Measurements from ENCODE around the gene FBN1. TPM values are rescaled to one million over a fixed set of nuclear protein-coding genes. Genes with fewer than 3 reads are reported as not detected.

FBN1 gene
- total RNA-seq, 1 donor from 2014 or later, result 78.8 TPM

DNA sequence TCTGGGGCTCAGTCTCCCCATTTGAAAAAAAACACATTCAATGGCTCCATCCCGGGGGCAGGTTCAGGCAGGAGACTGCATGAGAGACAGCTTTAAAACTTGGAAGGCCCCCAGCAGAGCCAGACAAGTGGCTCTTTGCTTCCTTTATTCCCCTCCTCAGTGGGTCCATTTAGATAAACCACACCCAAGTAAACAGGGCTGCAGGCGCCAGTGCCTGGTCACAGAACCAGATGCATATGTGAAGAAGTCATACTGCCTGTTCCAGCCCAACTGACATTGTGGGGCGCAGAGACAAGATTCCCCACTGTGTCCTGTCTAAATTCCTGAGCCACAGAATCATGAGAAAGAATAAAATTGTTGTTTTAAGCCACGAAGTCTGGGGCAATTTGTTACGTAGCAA, 9.0 kb downstream of the FBN1 start:
- no peak overlapping the region for H3K9ac ChIP-seq
- H4K20me1 ChIP-seq (ENCODE audit: low read depth), result no peaks in the 10 kb centered on the region
- H3K36me3 Mint-ChIP-seq, result peaks cover 3% of the 10 kb centered on the region
- DNase-seq (ENCODE audit: low spot score), result no peak
- H3K4me3 ChIP-seq, result no peak overlapping the region
- H3K4me1 Mint-ChIP-seq, result peaks cover 3% of the 10 kb centered on the region
- no peak overlapping the region for H3K4me3 Mint-ChIP-seq
- no peaks in the 10 kb centered on the region for H3K9me3 ChIP-seq (ENCODE audit: low read depth)
- no peak overlapping the region for H3K27ac ChIP-seq
- H3K79me2 ChIP-seq (ENCODE audit: low read depth), result no peaks in the 10 kb centered on the region
- no peaks in the 10 kb centered on the region for H3F3A ChIP-seq (ENCODE audit: low read depth)
- no peaks in the 10 kb centered on the region for H3K36me3 ChIP-seq
- no peaks in the 10 kb centered on the region for H3K9me3 Mint-ChIP-seq
- TF ChIP-seq EZH2 (IDR thresholded peaks at IDR 0.05) (no peak), EZH2phosphoT487 (IDR thresholded peaks at IDR 0.05) (no peak)
- TF ChIP-seq, protein P1, sequence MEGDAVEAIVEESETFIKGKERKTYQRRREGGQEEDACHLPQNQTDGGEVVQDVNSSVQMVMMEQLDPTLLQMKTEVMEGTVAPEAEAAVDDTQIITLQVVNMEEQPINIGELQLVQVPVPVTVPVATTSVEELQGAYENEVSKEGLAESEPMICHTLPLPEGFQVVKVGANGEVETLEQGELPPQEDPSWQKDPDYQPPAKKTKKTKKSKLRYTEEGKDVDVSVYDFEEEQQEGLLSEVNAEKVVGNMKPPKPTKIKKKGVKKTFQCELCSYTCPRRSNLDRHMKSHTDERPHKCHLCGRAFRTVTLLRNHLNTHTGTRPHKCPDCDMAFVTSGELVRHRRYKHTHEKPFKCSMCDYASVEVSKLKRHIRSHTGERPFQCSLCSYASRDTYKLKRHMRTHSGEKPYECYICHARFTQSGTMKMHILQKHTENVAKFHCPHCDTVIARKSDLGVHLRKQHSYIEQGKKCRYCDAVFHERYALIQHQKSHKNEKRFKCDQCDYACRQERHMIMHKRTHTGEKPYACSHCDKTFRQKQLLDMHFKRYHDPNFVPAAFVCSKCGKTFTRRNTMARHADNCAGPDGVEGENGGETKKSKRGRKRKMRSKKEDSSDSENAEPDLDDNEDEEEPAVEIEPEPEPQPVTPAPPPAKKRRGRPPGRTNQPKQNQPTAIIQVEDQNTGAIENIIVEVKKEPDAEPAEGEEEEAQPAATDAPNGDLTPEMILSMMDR (IDR thresholded peaks at IDR 0.05), result no peak
- no peak overlapping the region for H3K4me2 ChIP-seq
- peaks cover 4% of the 10 kb centered on the region for H3K4me1 ChIP-seq
- H3K27me3 Mint-ChIP-seq (ENCODE audit: insufficient read depth, low read depth), result no peaks in the 10 kb centered on the region
- no peak overlapping the region for H3K27ac Mint-ChIP-seq
- H3K27me3 ChIP-seq, result no peaks in the 10 kb centered on the region
- H2AFZ ChIP-seq (replicated peaks), result no peak overlapping the region

DNA sequence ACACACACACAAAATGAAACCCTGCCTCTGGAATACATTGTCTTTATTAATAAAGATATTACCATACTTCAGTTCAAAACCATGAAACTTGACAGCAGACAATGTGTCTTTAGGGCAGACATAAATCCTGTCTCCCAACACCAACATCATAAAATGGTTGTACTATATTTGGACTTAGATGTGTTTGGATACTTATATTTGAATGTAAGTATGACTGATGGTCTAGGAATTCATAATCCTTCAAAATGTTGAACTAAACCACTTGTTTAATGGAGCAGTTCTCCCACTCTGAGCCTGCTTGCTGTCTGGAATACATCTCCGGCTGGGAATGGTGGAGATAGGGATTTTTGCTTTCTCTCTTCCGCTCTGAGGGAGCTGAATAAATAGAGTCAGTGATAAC, 10.6 kb downstream of the FBN1 start:
- H3K27ac Mint-ChIP-seq, result no peak overlapping the region
- Histone ChIP-seq H3K4me3 (no peak overlapping the region), H3K4me1 (peaks cover 18% of the 10 kb centered on the region), H3K27ac (no peak overlapping the region), H2AFZ (replicated peaks) (no peak overlapping the region), H4K20me1 (ENCODE audit: low read depth) (no peaks in the 10 kb centered on the region), H3F3A (ENCODE audit: low read depth) (no peaks in the 10 kb centered on the region), H3K4me2 (no peak overlapping the region), H3K9me3 (ENCODE audit: low read depth) (no peaks in the 10 kb centered on the region), H3K27me3 (no peaks in the 10 kb centered on the region), H3K9ac (no peak overlapping the region), H3K36me3 (no peaks in the 10 kb centered on the region), H3K79me2 (ENCODE audit: low read depth) (no peaks in the 10 kb centered on the region)
- H3K4me1 Mint-ChIP-seq, result peaks cover 14% of the 10 kb centered on the region
- DNase-seq (ENCODE audit: low spot score), result no peak
- H3K36me3 Mint-ChIP-seq, result no peaks in the 10 kb centered on the region
- no peak overlapping the region for H3K4me3 Mint-ChIP-seq
- no peak for TF ChIP-seq EZH2phosphoT487 (IDR thresholded peaks at IDR 0.05)
- TF ChIP-seq, protein P1 (IDR thresholded peaks at IDR 0.05), result no peak
- no peaks in the 10 kb centered on the region for H3K9me3 Mint-ChIP-seq
- no peaks in the 10 kb centered on the region for H3K27me3 Mint-ChIP-seq (ENCODE audit: insufficient read depth, low read depth)

DNA sequence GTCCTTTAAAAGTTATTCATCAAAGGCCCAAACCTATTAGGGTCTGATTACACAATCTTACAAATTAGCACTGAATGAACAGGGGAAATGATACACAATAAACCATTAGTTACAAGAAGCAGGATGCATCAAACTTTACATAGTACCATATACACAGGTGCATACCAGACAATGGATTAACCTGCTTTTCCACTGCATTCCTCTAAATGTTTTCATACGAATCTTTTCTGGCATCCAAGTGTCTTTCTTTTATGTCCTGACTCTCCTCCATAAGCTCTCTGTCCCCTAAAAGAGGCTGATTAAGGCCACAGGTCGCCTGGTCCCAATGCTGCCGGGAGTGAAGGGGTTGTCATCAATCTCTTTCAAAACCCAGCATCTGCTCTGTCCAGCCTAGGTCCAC, 11.4 kb downstream of the FBN1 start:
- H3K4me1 ChIP-seq, result peaks cover 18% of the 10 kb centered on the region
- no peak for DNase-seq (ENCODE audit: low spot score)
- H3K27me3 ChIP-seq, result no peaks in the 10 kb centered on the region
- H3K36me3 ChIP-seq, result no peaks in the 10 kb centered on the region
- TF ChIP-seq EZH2 (IDR thresholded peaks at IDR 0.05) (no peak), EZH2phosphoT487 (IDR thresholded peaks at IDR 0.05) (no peak)
- TF ChIP-seq, protein P1 (IDR thresholded peaks at IDR 0.05), result no peak
- no peaks in the 10 kb centered on the region for H3F3A ChIP-seq (ENCODE audit: low read depth)
- Mint-ChIP-seq H3K9me3 (no peaks in the 10 kb centered on the region), H3K27me3 (ENCODE audit: insufficient read depth, low read depth) (no peaks in the 10 kb centered on the region), H3K4me3 (no peak overlapping the region), H3K4me1 (peaks cover 14% of the 10 kb centered on the region), H3K36me3 (no peaks in the 10 kb centered on the region), H3K27ac (no peak overlapping the region)
- H4K20me1 ChIP-seq (ENCODE audit: low read depth), result no peaks in the 10 kb centered on the region
- no peak overlapping the region for H3K4me2 ChIP-seq
- H3K4me3 ChIP-seq, result no peak overlapping the region
- H3K9me3 ChIP-seq (ENCODE audit: low read depth), result no peaks in the 10 kb centered on the region
- no peak overlapping the region for H2AFZ ChIP-seq (replicated peaks)
- no peak overlapping the region for H3K9ac ChIP-seq
- no peak overlapping the region for H3K27ac ChIP-seq
- no peaks in the 10 kb centered on the region for H3K79me2 ChIP-seq (ENCODE audit: low read depth)

Data from neural progenitor cell (in vitro differentiated cells).